DMS 273 (cell line): Measurements from ENCODE around the gene LRGUK.
"Not testable (repeated sequence)": the region's sequence is repeated elsewhere in the genome, so short reads cannot be mapped to it uniquely, and the experiment has no call there.

Experiments
- DNase-seq: peaks from one replicate; lab custom pipeline; 2025; ENCODE audit not compliant: unreplicated experiment; lab: John Stamatoyannopoulos, UW

Gene LRGUK, protein sequence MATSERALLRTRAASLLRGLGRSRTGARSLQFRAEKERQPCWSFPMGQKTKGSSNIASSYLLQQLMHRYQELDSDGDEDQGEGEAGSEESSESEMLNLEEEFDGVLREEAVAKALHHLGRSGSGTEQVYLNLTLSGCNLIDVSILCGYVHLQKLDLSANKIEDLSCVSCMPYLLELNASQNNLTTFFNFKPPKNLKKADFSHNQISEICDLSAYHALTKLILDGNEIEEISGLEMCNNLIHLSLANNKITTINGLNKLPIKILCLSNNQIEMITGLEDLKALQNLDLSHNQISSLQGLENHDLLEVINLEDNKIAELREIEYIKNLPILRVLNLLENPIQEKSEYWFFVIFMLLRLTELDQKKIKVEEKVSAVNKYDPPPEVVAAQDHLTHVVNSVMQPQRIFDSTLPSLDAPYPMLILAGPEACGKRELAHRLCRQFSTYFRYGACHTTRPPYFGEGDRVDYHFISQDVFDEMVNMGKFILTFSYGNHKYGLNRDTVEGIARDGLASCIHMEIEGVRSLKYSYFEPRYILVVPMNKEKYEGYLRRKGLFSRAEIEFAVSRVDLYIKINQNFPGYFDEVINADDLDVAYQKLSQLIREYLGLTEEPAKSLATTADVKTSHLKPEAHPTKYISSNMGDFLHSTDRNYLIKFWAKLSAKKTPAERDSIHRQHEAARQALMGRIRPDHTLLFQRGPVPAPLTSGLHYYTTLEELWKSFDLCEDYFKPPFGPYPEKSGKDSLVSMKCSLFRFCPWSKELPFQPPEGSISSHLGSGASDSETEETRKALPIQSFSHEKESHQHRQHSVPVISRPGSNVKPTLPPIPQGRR

DNA sequence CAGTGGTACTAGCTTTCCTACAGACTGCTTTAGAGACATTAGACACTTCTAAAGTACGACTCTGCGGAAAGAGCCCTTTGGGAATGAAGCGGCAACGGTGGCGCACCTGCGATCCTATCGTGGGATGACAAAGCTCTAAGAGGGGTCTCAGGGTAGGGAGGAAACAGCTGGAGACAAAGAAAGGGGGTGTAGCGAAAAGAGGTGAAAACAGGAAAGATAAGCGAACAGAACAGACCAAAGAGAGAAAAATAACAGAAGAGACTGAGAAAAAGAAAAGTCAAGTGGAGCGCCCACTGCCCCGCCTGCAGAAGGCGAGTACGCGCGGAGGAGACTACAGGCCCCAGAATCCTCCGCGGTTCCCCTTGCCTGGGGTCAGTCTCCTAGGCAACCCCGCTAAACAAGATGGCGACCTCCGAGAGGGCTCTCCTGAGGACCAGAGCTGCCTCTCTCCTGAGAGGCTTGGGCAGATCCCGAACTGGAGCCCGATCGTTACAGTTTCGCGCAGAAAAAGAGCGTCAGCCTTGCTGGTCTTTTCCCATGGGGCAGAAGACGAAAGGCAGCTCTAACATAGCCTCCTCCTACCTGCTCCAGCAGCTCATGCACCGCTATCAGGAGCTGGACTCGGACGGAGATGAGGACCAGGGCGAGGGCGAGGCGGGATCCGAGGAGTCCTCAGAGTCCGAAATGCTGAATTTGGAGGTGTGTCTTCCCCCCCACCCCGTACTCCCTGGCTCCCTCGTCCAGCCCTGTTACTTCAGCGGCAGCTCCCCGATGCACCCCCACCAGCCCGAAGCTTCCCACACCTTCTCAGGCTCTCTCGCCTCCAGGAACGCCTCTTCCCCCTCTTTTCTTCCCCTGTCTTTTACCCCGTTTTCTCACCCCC, at the start of gene LRGUK:
Gene LRGUK (plus strand): TSS at position 375 of the 883 bp plus-strand sequence. CDS start 28 bp downstream, at position 403.
- DNase-seq, result peak; percentile 93

DNA sequence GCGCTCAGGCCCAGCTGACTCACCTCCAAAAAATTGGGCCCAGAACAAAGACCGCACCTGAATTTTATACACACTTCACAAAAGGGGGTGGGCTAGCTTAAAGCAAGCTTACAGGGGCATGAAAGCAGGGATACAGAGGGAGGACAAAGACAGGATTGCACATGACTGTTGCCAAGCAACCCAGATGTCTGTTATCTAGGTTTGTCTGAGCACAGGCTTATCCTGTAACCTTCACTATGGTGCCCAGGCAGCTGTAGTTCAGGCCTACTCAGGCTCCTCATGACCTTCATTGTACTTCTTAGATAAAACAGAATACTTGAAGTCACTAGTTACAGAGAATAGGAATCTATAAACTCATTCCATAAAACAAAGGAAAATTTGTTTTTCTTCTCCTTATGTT, 49.6 kb upstream of the LRGUK start:
- not testable (repeated sequence) for DNase-seq

DNA sequence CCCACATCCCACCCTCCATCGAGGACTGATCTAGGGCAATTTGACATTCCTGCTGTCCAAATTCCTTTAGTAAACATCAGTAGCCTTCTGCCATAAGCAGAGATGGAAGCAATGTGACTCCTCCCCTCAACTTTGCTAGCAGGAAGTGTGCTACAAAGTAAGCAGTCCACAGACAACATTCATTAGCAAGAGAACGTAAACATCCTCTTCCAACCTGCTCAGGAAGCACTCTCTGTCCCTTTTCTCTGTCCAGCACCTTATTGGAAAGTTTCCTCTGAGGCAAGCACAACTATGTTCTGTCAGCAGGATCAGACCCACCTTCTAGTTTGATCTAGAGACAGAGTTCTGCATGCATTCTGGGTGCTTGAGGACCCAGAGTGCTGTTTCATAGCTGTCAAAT, 48.1 kb upstream of the LRGUK start:
- no peak for DNase-seq

DNA sequence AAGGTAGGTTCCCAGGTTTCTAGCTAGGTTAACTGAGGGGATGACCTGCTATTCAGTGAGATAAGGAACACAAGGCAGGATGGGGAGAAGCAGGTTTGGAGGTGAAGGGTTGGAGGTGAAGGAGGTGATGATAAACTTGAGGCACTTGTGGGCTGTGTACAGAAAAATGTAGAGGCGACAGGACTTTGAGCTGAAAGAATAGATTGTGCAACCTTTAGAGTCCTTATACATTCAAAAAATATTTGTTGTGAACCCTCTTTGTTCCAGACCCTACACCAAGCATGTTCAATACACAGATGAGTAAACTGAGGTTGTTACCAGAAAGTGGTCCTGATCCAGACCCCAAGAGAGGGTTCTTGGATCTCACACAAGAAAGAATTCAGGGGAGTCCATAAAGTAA, 45.4 kb upstream of the LRGUK start:
- no peak for DNase-seq

DNA sequence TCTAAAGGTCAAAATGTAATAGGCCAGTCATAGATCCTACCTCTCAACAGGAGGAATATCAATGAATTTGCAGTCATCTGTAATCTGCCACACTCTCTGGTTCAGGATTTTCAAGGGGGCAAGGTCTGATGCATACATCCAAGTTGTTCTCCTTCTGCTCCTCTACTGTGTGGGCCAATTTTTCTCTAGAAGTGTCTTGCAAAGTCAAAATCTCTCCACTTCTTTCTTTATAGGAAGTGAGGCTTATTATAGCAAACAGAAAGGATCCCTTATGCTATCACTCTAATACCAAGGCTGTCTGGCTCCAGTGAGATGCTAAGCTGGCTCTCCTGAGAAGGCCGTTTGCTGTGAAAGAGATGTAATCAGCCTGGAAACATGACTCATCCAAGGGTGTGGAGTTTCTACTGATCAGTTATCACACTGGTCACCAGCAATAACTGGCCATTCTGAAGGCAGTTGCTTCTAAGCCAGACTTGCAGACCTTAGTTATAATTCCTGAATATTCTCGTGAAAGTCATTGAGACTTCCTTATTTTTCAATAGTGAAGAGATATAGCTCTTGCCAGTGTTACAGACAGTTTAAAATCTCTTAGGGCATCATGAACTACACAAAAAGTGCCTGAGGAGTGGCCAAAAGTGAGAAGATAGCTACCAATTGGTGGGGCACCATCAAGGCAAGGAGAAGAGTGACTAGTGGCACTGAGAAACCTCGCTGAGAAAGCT, 43.2 kb upstream of the LRGUK start:
- no peak for DNase-seq

DNA sequence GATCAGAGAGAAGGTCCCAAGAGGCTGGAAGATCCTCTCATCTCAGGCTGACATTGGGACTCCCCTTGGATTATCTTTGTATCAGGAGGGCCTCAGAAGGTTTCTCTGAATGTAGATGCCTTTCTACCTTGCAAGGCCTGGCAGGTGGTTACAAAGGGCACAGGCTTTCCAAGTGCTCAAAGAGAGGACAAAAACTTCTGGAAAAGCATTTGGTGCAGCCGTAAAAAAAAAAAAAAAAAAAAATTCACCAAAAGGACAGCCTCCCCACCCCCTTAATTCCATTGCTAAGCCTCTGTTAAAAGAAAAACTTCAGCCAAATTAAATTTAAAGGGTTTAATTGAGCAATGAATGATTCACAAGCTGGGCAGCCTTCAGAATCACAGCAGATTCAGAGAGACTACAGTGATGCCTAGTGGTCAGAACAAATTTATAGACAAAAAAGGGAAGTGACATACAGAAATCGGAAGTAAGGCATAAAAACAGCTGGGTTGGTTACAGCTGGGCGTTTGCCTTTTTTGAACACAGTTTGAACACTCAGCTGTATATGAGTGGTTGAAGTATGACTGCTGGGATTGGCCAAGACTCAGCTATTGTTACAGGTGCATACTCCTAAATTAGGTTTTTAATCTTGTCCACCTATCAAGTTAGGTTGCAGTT, 42.5 kb upstream of the LRGUK start:
- no peak for DNase-seq

DNA sequence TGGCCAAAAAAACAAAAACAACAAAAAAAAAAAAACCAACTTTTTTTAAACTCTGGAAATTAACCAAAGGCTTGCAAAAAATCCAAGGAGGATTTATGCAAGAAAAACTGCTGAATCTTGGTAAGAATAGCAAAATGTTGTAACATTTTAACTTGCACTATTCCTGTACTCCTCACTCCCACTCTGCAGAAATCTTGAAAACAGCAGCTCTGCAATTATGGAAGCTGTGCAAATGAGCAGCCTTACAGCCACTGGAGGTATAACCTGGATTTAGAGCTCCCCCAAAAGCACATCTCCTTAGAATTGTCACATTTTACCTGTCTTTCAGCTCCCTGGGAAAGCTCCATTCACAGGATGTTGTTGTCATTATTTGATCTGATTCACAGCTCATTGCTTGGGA, 41.8 kb upstream of the LRGUK start:
- no peak for DNase-seq

DNA sequence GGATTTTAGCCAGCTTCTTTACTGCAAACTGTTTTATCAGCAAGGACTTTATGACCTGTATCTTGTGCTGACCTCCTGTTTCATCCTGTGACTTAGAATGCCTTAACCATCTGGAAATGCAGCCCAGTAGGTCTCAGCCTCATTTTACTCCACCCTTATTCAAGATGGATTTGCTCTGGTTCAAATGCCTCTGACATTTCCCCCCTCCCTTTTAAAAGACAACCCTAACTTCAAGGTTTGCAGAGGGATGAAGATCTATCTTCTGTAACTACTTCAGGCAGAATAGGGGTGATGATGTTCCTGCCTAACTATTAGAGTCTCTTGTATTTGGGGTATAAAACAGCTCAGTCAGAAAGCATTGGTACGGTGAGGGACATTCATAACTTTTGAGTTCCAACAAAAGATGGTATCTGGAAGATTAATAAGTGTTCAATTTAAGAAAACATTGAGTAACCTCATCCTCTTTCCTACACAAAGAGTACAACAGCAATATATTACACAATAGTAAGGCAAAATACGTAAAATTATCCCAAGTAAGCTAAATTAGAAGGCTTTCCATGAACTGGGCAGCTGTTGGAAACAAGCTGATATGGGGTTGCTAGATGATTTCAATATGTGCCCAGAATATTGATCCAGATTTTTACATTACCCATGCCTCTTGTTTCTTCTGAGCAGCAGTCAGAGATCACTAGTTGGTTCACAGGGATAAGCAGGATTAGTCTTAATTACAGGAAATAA, 40.0 kb upstream of the LRGUK start:
- no peak for DNase-seq

DNA sequence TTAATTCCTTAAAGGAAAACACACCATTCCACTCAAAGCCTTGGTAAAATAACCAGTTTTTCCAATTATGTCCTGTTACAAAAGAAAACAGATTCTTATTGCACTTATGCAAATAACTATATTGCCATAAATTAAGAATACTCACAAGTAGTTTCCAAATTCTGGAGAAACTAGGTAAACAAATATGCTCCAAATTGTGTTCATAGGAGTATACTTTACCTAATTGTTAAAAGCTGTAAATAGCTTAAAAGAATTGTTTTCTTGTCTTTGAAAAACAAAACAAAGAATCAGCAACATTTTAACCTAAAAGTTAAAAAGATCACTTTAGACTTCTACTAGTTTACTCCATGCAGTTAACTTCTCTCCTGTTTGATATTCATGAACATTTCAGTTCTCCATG, 38.9 kb upstream of the LRGUK start:
- no peak for DNase-seq

DNA sequence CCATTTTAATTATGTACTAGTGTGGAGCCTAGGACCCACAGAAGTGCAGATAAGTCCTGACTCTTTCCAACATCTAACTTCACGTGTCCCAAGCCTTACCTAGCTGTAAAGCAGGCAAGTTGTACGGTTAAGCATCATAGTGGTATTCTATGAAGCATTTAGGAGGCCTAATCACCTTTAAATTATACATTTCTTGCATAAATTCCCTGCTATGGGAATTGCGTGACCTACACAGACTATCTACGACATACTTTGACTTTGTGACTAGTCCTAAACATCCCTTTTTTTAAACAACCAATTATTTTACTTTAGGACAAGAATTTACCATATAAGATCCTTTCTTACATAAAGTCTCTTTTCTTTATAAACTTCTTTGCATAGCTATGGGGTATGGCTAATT, 37.7 kb upstream of the LRGUK start:
- peak; percentile 31 for DNase-seq

DNA sequence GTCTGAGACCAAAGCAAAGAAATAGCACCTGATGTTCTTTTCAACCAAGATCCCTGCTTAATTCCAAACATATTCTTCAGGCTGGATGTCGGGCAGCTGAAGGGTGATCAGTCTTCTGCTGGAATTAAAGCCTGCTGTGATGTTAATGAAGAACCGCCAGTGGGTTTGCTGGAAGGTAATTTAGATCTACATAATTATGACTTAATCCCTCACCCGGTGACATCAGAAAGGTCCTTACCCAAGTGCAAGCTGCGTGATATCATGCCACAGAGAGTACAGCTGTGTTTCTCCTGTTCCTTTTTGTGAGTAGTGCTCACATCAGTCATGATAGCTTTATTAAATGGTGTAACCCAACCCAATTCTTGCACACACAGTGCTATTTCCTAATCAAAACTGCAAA, 29.1 kb upstream of the LRGUK start:
- DNase-seq, result no peak

DNA sequence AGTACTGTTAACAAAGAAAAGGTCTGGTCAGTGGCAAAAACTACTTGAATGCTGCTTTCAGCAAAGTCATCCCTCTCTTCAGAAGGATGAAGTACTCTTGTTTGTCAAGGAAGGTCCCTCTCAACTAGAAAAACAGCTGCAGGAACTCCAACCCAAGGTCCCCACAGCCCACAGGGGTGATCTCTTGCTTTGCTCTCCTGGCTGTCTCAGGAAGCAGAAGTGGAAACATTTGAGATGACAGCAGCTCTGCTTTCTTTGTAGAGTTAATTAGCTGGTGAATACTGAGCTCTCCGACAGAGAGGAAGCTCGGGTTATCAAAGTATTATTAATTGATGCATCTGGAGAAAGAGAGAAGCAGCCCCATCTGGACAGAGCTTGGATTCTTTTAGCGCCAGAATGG, 25.4 kb upstream of the LRGUK start:
- peak; percentile 70 for DNase-seq

DNA sequence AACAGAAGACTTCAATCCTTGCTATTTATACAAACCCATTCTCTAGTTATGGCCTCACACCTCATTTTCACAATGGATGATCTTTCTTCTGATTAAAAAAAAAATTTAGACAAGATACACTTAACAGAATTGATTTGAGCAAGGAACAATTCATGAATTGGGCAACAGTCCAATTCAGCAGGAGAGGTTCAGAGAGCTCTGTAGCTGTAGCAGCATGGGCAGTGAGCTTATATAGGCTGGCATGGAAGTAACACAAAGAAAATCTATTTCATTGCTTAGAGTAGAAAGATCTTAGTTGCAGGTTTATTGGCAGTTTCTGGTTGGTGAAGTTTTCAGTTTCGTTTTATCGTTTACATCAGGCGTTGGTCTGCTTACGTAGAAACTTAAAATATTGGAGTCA, 23.0 kb upstream of the LRGUK start:
- peak; percentile 28 for DNase-seq

DNA sequence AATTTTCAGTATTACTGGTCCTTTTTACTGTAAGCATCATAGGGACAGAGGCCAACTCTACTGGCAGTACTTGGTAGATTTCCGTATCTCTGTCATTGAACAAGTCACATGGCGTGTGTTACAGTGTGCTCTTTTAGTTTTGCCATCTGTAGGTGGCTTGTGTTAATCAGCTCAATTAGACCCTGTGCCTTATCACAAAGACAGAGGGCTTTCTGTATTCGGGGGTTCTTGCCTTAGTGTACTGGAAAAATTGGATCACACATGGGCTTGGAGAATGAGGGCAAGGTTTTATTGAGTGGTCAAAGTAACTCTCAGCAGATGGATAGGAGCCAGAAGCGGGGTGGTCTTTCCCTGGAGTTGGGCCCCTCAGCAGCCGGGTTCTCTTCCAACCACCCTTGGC, 21.3 kb upstream of the LRGUK start:
- DNase-seq, result peak; percentile 15

DNA sequence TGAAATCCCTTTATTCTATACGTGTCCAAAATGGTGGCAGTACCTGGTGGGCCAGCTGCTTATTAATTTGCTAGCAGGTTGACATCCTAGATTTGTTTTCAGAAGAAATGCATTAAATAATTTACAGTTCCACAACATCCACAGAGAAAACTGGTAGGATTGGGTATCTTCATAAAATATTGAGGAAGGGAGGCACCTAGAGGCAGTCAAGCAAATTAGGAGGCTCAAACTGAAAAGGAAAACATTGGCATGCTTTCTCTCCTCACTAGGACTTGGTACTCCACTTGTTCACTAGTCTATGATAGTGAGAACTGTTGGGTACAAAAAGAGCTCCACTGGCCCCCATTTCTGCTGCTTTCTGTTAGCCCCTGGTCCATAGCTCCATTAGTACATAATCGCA, 18.3 kb upstream of the LRGUK start:
- no peak for DNase-seq

DNA sequence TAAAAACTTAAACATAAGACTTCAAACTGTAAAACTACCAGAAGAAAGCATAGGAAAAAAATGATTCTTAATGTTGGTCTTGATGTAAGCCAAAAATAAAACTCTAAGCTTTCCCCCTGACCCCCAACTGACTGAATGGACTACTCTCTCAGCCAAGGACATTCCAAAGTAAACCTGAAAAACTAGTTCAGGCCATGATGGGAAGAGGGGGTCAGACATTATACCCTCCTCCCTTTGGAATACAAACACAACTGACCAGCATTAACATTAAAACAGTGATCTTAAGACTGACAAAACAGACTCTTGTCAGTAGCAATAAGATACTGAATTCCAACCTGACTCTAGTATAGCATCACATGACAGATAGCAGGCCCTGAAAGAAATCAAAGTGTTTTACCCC, 13.5 kb upstream of the LRGUK start:
- no peak for DNase-seq

DNA sequence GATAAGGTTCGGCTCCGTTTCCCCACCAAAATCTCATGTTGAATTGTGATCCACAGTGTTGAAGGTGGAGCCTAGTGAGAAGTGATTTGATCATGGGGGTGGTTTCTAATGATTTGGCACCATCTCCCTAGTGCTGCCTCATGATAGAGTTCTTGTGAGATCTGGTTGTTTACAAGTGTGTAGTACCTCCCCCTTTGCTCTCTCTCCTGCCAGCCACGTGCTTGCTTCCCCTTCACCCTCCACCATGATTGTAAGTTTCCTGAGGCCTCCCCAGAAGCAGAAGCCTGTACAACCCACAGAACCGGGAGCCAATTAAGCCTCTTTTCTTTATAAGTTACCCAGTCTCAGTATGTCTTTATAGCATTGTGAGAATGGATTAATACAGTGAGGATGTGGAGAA, 12.1 kb upstream of the LRGUK start:
- no peak for DNase-seq

DNA sequence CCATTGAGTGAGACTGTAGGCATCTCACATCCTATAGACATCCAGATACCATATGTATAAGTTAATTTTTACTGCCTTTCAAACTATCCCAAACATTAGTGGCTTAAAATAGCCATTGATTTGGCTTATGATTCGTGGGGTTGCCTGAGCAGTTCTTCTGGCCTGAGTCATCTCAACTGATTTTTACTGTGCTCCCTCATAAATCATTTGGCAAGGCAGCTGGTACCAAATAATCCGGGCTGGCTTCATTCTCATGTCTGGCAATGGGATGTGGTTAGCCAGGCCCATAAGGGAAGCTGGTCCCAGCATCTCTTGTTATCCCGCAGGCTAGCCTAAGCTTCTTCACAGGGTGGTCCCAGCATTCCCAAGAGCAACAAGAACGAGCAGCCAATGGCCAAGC, 6.7 kb upstream of the LRGUK start:
- DNase-seq, result no peak

DNA sequence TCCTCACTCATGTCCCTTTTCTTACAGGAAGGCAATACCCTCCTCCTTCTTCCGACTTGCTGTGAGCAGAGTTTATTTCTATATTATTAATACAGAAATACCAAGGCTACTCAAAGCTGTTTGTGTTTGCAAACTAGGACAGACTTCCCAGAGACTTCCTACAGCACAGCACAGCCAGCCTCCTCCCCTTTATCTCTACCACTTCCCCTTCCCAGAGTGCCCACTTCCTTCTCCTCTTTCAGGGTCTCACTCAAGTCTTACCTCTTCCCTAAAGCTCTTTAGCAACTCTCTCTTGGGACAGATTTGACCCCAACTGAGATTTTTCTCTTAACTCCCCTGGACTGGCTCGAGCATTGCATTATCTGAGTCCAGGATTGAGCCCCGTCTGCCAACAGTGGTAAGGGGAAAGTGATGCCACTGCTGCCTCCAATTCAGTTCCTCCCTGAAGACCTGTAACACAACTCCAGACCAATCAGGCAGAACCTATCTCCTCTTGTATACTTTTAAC, 5.5 kb upstream of the LRGUK start:
- DNase-seq, result no peak
